Neutrophil (primary cell): ENCODE data around the gene CYBB.

Source experiments
- H3K27ac ChIP-seq: fragments of 200-600 bp; sonication (generic); 2 replicates; pipeline ENCODE4 v1.5.1; 2016; ENCODE audit warnings: mild to moderate bottlenecking, moderate library complexity
- H3K27me3 ChIP-seq: fragments of 200-600 bp; sonication (generic); 2 replicates; pipeline ENCODE4 v1.6.0; 2016; ENCODE audit warnings: mild to moderate bottlenecking
- H3K36me3 ChIP-seq: fragments of 200-600 bp; sonication (generic); 2 replicates; pipeline ENCODE4 v1.5.1; 2017
- H3K4me1 ChIP-seq, 2 experiments: fragments of 200-600 bp in 1 of 2; sonication (generic) in 1 of 2; 1 replicate in 1 of 2; 2 replicates in 1 of 2; pipeline versions ENCODE4 v1.5.1 to v1.6.1; 2013 to 2016; ENCODE audit warnings: low read depth in 1 of 2, low read length in 1 of 2, mild to moderate bottlenecking in 1 of 2, moderate library complexity in 1 of 2; ENCODE audit not compliant: control insufficient read depth in 1 of 2, insufficient read depth in 1 of 2
- H3K4me3 ChIP-seq, 2 experiments: fragments of 200-600 bp in 1 of 2; sonication (generic) in 1 of 2; 1 replicate in 1 of 2; 2 replicates in 1 of 2; pipeline ENCODE4 v1.5.1; 2013 to 2016; ENCODE audit warnings: low read depth in 1 of 2, low read length in 1 of 2, mild to moderate bottlenecking in 1 of 2, moderate library complexity in 1 of 2
- H3K9me3 ChIP-seq: fragments of 200-600 bp; sonication (generic); 2 replicates; pipeline ENCODE4 v1.5.1; 2016
- CTCF ChIP-seq: fragments of 200-600 bp; sonication (generic); IDR thresholded peaks from 2 replicates; pipeline ENCODE4 v1.5.1; 2016; ENCODE audit warnings: antibody characterized with exemption

CYBB gene

DNA sequence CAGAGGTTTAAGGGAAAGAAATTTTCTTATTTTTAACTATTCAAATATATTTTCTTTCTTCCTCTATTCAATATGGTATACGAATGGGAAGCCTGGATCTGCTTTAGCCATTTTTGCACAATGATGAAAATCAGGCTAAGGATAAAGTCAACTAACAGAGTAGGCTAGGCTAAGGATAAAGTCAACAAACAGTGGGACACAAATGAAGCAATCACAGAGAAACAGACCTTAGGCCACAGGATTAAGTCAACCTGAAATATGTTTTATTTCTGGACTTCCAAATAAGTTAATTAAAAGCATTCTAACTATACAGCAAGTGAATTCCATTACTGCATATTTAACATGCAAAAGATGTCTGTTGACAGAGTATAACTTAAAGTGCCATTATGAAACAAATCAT, 50.5 kb downstream of the CYBB start:
- H3K36me3 ChIP-seq: no peaks in the 10 kb centered on the region
- no peaks in the 10 kb centered on the region for H3K27me3 ChIP-seq
- H3K4me3 ChIP-seq: no peak overlapping the region
- peaks cover 24 to 33% of the 10 kb centered on the region in 2 experiments for H3K4me1 ChIP-seq
- no peaks in the 10 kb centered on the region for H3K9me3 ChIP-seq
- H3K27ac ChIP-seq: peak overlapping the region; percentile 67
- TF ChIP-seq CTCF: no peak

- no peak for TF ChIP-seq CTCF
- no peaks in the 10 kb centered on the region for H3K9me3 ChIP-seq
- peaks cover 11 to 21% of the 10 kb centered on the region in 2 experiments for H3K4me1 ChIP-seq
- H3K36me3 ChIP-seq: peaks cover 6% of the 10 kb centered on the region
- no peak overlapping the region for H3K27ac ChIP-seq
- H3K4me3 ChIP-seq: no peak overlapping the region
- no peaks in the 10 kb centered on the region for H3K27me3 ChIP-seq
These were observed 55.1 kb downstream of the CYBB start for GRCh38 chrX:37834937-37835336.

- H3K27ac ChIP-seq: no peak overlapping the region
- H3K36me3 ChIP-seq: peaks cover 6% of the 10 kb centered on the region
- no peaks in the 10 kb centered on the region for H3K4me1 ChIP-seq
- TF ChIP-seq CTCF: no peak
- H3K4me3 ChIP-seq: no peak overlapping the region
- H3K9me3 ChIP-seq: no peaks in the 10 kb centered on the region
- no peaks in the 10 kb centered on the region for H3K27me3 ChIP-seq
These were observed 61.1 kb downstream of the CYBB start for GRCh38 chrX:37840931-37841330.

DNA sequence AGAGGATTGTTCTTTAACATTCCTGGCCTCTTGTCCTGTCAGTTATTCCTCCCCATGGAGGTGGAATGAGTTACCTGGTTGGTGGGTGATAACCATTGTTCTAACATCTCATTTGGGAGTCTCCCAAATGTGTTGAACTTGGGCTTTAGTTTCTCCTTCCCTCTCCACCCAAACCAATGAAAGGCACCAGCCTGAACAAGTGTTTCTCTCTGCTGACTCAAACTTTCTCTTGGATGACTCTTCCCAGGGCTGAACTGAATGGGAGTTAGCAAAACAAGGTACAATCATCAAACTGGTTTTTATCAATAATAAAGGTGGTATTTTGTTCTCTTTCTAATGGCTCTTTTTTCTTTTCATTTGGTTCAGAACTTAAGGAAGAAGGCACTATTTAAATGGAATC, 64.8 kb downstream of the CYBB start:
- H3K4me3 ChIP-seq: no peak overlapping the region
- H3K4me1 ChIP-seq: peaks cover 6 to 11% of the 10 kb centered on the region in 2 experiments
- no peaks in the 10 kb centered on the region for H3K9me3 ChIP-seq
- H3K27ac ChIP-seq: no peak overlapping the region
- no peaks in the 10 kb centered on the region for H3K27me3 ChIP-seq
- no peak for TF ChIP-seq CTCF
- no peaks in the 10 kb centered on the region for H3K36me3 ChIP-seq

- TF ChIP-seq CTCF: no peak
- no peaks in the 10 kb centered on the region for H3K27me3 ChIP-seq
- H3K27ac ChIP-seq: no peak overlapping the region
- H3K36me3 ChIP-seq: no peaks in the 10 kb centered on the region
- H3K9me3 ChIP-seq: no peaks in the 10 kb centered on the region
- no peak overlapping the region for H3K4me3 ChIP-seq
- peaks cover 6 to 11% of the 10 kb centered on the region in 2 experiments for H3K4me1 ChIP-seq
These were observed 66.3 kb downstream of the CYBB start for GRCh38 chrX:37846141-37846540.

GRCh38 chrX:37846558-37846933, 66.7 kb downstream of the CYBB start:
- H3K27ac ChIP-seq: no peak overlapping the region
- no peaks in the 10 kb centered on the region for H3K27me3 ChIP-seq

More at GRCh38 chrX:37846558-37846933, 66.7 kb downstream of the CYBB start:
- Histone ChIP-seq H3K9me3 (no peaks in the 10 kb centered on the region), H3K4me1 (peaks cover 6 to 11% of the 10 kb centered on the region in 2 experiments), H3K36me3 (no peaks in the 10 kb centered on the region), H3K4me3 (peak overlapping the region; percentile 62 to 68)
- no peak for TF ChIP-seq CTCF
